A673 (cell line): ENCODE data around the gene METTL26. TPM values are rescaled to one million over a fixed set of nuclear protein-coding genes. Genes with fewer than 3 reads are reported as not detected.
A peak's percentile ranks its signal among the peaks of the same experiment; 100 is the strongest.

ENCODE experiments used
- BruUV-seq: library from RNA; stranded (reverse); fragments of 400-500 nt; replicated peaks from 2 replicates; lab custom pipeline; 2021; lab: Mats Ljungman, UMichigan
- CTCF ChIA-PET: fragments of 300-600 bp; sonication (Branson Sonifier 250); formaldehyde crosslinking; loops from one replicate; lab custom pipeline; 2022; ENCODE audit warnings: antibody characterized with exemption; lab: Charles Lee
- POLR2A ChIA-PET: fragments of 300-600 bp; sonication (Branson Sonifier 250); formaldehyde crosslinking; loops from one replicate; lab custom pipeline; 2022; ENCODE audit warnings: antibody characterized with exemption; ENCODE audit not compliant: low non-redundant PET; lab: Charles Lee
- DNase-seq: peaks from one replicate; pipeline ENCODE4 v3.0.0-alpha.2; 2015; ENCODE audit warnings: low spot score
- H3K27ac ChIP-seq: fragments of 200-600 bp; sonication (generic); 2 replicates; pipeline ENCODE4 v1.5.1; 2016; ENCODE audit warnings: mixed run types, low read depth, mild to moderate bottlenecking, mixed read lengths, antibody characterized with exemption, low read length; ENCODE audit not compliant: poor library complexity, severe bottlenecking
- H3K27me3 ChIP-seq: fragments of 200-600 bp; sonication (generic); replicated peaks from 2 replicates; pipeline ENCODE4 v1.6.1; 2017; ENCODE audit warnings: mixed run types, low read depth, mild to moderate bottlenecking, mixed read lengths, antibody characterized with exemption, low read length; ENCODE audit not compliant: insufficient read depth, poor library complexity
- H3K36me3 ChIP-seq: fragments of 200-600 bp; sonication (generic); 2 replicates; pipeline ENCODE4 v1.6.1; 2016; ENCODE audit warnings: mixed run types, mild to moderate bottlenecking, mixed read lengths, antibody characterized with exemption, low read length; ENCODE audit not compliant: insufficient read depth, poor library complexity, severe bottlenecking
- H3K4me1 ChIP-seq: fragments of 200-600 bp; sonication (generic); 2 replicates; pipeline ENCODE4 v1.6.1; 2017; ENCODE audit warnings: mixed run types, mild to moderate bottlenecking, mixed read lengths, antibody characterized with exemption, low read length; ENCODE audit not compliant: insufficient read depth, poor library complexity, severe bottlenecking
- H3K4me3 ChIP-seq: fragments of 200-600 bp; sonication (generic); 2 replicates; pipeline ENCODE4 v1.5.1; 2016; ENCODE audit warnings: low read depth, mixed run types, mild to moderate bottlenecking, mixed read lengths, low read length; ENCODE audit not compliant: poor library complexity, severe bottlenecking
- H3K9me3 ChIP-seq: fragments of 200-600 bp; sonication (generic); 2 replicates; pipeline ENCODE4 v1.6.1; 2016; ENCODE audit warnings: mixed run types, low read depth, mild to moderate bottlenecking, mixed read lengths, antibody characterized with exemption, low read length; ENCODE audit not compliant: poor library complexity, severe bottlenecking
- CTCF ChIP-seq: fragments of 300-800, 200-600 bp; sonication (generic); conservative IDR thresholded peaks from 2 replicates; pipeline ENCODE4 v1.5.1; 2017; ENCODE audit warnings: low read depth, mild to moderate bottlenecking, antibody characterized with exemption, low read length, moderate library complexity, mixed read lengths
- EZH2 ChIP-seq: fragments of 200-600 bp; sonication (generic); IDR thresholded peaks from 2 replicates; pipeline ENCODE4 v1.6.1; 2017; ENCODE audit warnings: borderline replicate concordance, low read depth, mild to moderate bottlenecking, mixed read lengths, antibody characterized with exemption, low read length; ENCODE audit not compliant: poor library complexity, severe bottlenecking
- intact Hi-C: fragments of 100-400 bp; cut with micrococcal nuclease; formaldehyde crosslinking; loops from one replicate; pipeline ENCODE4 v1.10.0; 2022; ENCODE audit not compliant: unreplicated experiment
- total RNA-seq: library from RNA; stranded (reverse); gene quantifications from 2 replicates; pipeline ENCODE4 v1.2.3, GENCODE V29; 2021

The METTL26 gene
- total RNA-seq, 1 experiment from 2014 or later: 138 TPM

GRCh38 chr16:641326-642188 is 5.5 kb upstream of the METTL26 start, which contains the start of gene MCRIP2:
MCRIP2 (plus strand) TSS chr16:641828; CDS start chr16:641992, 164 bp downstream.
- intact Hi-C loops: no loop called here
- peak within 1 kb of the TSS; percentile 61 for H3K27ac ChIP-seq
- ChIA-PET CTCF (no interaction called here), POLR2A (no interaction called here)
- H3K36me3 ChIP-seq: no peaks in the 10 kb centered on the region
- peak within 1 kb of the TSS; percentile 77 for H3K4me3 ChIP-seq
- TF ChIP-seq CTCF (no peak), EZH2 (no peak)
- no peaks in the 10 kb centered on the region for H3K9me3 ChIP-seq
- peaks cover 10% of the 10 kb centered on the region for H3K4me1 ChIP-seq
- no TSS peak for BruUV-seq
- peak; percentile 72 for DNase-seq
- H3K27me3 ChIP-seq: no peaks in the 10 kb centered on the region

- intact Hi-C loops: no loop called here
- no peak for DNase-seq
- Histone ChIP-seq H3K36me3 (no peaks in the 10 kb centered on the region), H3K27ac (no peak overlapping the region), H3K27me3 (no peaks in the 10 kb centered on the region), H3K4me3 (peak overlapping the region; percentile 77), H3K9me3 (no peaks in the 10 kb centered on the region), H3K4me1 (peaks cover 10% of the 10 kb centered on the region)
- BruUV-seq: no TSS peak
- POLR2A ChIA-PET: no interaction called here
- TF ChIP-seq EZH2 (no peak), CTCF (no peak)
- CTCF ChIA-PET: no interaction called here
Observed at GRCh38 chr16:640614-641013, 4.5 kb upstream of the METTL26 start.

- no peak overlapping the region for H3K27ac ChIP-seq
Observed at GRCh38 chr16:638836-639235, 2.7 kb upstream of the METTL26 start.

More at GRCh38 chr16:638836-639235, 2.7 kb upstream of the METTL26 start:
- POLR2A ChIA-PET: no interaction called here
- no peak for TF ChIP-seq CTCF
- no peak for TF ChIP-seq EZH2
- intact Hi-C loops: loop anchor here (5.0 kb wide), 1 partner anchor 52 kb away; no protein-coding TSS in a partner anchor
- Histone ChIP-seq H3K27me3 (no peaks in the 10 kb centered on the region), H3K36me3 (no peaks in the 10 kb centered on the region), H3K9me3 (no peaks in the 10 kb centered on the region), H3K4me1 (peaks cover 10% of the 10 kb centered on the region), H3K4me3 (no peak overlapping the region)
- CTCF ChIA-PET: no interaction called here
- no TSS peak for BruUV-seq
- DNase-seq: no peak
